Measurements from ENCODE around the gene ALKBH4.

- TF ChIP-seq CTCF (IDR thresholded peaks at IDR 0.05) (no peak), POLR2A (IDR thresholded peaks at IDR 0.05) (no peak)
Observed at GRCh38 chr7:102469351-102469971, 4.8 kb upstream of the ALKBH4 start.
